HL-60 (cell line): ENCODE data around the gene FUT2.

ENCODE experiments used
- DNase-seq, 2 experiments: peaks; one replicate each; pipeline ENCODE4 v3.0.0-alpha.2; 2010 to 2020; ENCODE audit warnings: low read depth in 1 of 2, low spot score in 1 of 2
- H3K27ac ChIP-seq: fragments of 250-450 bp; sonication (Bioruptor Pico); replicated peaks from 2 replicates; pipeline ENCODE4 v1.5.1; 2020; ENCODE audit warnings: mild to moderate bottlenecking, moderate library complexity
- H3K27me3 ChIP-seq: fragments of 250-450 bp; sonication (Bioruptor Pico); 2 replicates; pipeline ENCODE4 v1.5.1; 2021; ENCODE audit warnings: mild to moderate bottlenecking, moderate library complexity; ENCODE audit not compliant: insufficient read depth, poor library complexity, severe bottlenecking
- H3K4me3 ChIP-seq: replicated peaks from 2 replicates; pipeline ENCODE4 v1.5.1; 2011; ENCODE audit warnings: mild to moderate bottlenecking, control low read depth, low read length; ENCODE audit not compliant: insufficient read depth
- GABPA ChIP-seq: IDR thresholded peaks from 2 replicates; pipeline ENCODE4 v1.6.1; 2012; ENCODE audit warnings: low read depth
- POLR2AphosphoS5 ChIP-seq: IDR thresholded peaks from 2 replicates; pipeline ENCODE4 v1.6.1; 2012; ENCODE audit warnings: low read depth
- SPI1 ChIP-seq: IDR thresholded peaks from 2 replicates; pipeline ENCODE4 v1.6.1; 2012; ENCODE audit warnings: low read depth, mild to moderate bottlenecking, borderline replicate concordance
- TF ChIP-seq, protein P1 (sequence below): IDR thresholded peaks from 2 replicates; pipeline ENCODE4 v1.6.1; 2012; ENCODE audit warnings: low read depth; ENCODE audit not compliant: insufficient replicate concordance
- TF ChIP-seq, protein P2 (sequence below): IDR thresholded peaks from one replicate; pipeline ENCODE4 v1.5.1; 2011; ENCODE audit warnings: low read length, control low read depth, inconsistent platforms; ENCODE audit not compliant: insufficient read depth

FUT2 gene

DNA sequence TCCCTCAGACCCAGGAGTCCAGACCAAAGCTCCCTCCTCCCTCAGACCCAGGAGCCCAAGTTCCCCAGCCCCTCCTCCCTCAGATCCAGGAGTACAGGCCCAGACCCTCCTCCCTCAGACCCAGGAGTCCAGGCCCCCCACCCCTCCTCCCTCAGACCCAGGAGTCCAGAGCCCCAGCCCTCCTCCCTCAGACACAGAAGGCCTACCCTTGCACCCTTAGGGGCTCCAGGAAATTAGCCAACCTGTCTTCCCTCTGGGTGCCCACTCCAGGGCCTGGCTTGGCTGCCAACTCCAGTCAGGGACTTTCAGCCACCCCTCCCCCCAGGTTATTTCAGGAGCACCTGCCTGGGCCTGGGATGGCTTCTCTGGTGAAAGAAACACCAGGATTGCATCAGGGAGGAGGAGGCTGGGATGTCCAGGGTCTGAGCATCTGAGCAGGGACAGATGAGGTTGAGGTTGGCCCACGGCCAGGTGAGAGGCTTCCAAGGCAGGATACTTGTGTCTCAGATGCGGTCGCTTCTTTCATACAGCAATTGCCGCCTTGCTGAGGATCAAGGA, 59.4 kb downstream of the FUT2 start, which contains the start of gene FGF21:
Gene FGF21, plus strand, starts transcription at position 441 of the 558 bp plus-strand sequence. CDS start 713 bp downstream, outside the sequence.
- H3K27me3 ChIP-seq, result peaks cover 35% of the 10 kb centered on the region
- H3K27ac ChIP-seq, result no peak within 1 kb of the TSS
- DNase-seq, result no peak
- TF ChIP-seq GABPA (no peak), POLR2AphosphoS5 (no peak), SPI1 (no peak)
- TF ChIP-seq, protein P1, sequence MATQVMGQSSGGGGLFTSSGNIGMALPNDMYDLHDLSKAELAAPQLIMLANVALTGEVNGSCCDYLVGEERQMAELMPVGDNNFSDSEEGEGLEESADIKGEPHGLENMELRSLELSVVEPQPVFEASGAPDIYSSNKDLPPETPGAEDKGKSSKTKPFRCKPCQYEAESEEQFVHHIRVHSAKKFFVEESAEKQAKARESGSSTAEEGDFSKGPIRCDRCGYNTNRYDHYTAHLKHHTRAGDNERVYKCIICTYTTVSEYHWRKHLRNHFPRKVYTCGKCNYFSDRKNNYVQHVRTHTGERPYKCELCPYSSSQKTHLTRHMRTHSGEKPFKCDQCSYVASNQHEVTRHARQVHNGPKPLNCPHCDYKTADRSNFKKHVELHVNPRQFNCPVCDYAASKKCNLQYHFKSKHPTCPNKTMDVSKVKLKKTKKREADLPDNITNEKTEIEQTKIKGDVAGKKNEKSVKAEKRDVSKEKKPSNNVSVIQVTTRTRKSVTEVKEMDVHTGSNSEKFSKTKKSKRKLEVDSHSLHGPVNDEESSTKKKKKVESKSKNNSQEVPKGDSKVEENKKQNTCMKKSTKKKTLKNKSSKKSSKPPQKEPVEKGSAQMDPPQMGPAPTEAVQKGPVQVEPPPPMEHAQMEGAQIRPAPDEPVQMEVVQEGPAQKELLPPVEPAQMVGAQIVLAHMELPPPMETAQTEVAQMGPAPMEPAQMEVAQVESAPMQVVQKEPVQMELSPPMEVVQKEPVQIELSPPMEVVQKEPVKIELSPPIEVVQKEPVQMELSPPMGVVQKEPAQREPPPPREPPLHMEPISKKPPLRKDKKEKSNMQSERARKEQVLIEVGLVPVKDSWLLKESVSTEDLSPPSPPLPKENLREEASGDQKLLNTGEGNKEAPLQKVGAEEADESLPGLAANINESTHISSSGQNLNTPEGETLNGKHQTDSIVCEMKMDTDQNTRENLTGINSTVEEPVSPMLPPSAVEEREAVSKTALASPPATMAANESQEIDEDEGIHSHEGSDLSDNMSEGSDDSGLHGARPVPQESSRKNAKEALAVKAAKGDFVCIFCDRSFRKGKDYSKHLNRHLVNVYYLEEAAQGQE, result no peak
- TF ChIP-seq, protein P2, sequence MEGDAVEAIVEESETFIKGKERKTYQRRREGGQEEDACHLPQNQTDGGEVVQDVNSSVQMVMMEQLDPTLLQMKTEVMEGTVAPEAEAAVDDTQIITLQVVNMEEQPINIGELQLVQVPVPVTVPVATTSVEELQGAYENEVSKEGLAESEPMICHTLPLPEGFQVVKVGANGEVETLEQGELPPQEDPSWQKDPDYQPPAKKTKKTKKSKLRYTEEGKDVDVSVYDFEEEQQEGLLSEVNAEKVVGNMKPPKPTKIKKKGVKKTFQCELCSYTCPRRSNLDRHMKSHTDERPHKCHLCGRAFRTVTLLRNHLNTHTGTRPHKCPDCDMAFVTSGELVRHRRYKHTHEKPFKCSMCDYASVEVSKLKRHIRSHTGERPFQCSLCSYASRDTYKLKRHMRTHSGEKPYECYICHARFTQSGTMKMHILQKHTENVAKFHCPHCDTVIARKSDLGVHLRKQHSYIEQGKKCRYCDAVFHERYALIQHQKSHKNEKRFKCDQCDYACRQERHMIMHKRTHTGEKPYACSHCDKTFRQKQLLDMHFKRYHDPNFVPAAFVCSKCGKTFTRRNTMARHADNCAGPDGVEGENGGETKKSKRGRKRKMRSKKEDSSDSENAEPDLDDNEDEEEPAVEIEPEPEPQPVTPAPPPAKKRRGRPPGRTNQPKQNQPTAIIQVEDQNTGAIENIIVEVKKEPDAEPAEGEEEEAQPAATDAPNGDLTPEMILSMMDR, result no peak
- no peak within 1 kb of the TSS for H3K4me3 ChIP-seq
